Left lung (tissue), 8 donors: ENCODE measurements around the gene ARID5A. TPM values are rescaled to one million over a fixed set of nuclear protein-coding genes. Genes with fewer than 3 reads are reported as not detected.

Source experiments
- polyA plus RNA-seq, 6 donors: library from polyadenylated mRNA; unstranded; fragments of 120-200 nt; gene quantifications; one replicate each; pipeline ENCODE4 v1.2.1, GENCODE V29; 2013; ENCODE audit not compliant: insufficient read length in 6 of 6
- total RNA-seq, 2 donors: library from RNA; stranded (reverse); fragmentation: NEBNext Ultra II Directional; extraction: Animal tissue kit (Norgen Biotek cat#: 25700); gene quantifications; one replicate each; pipeline ENCODE4 v1.2.1, GENCODE V29; 2021
- donor health status: DM: no; HTN: yes; CAD: no.
- donor health status: DM: no; HTN: no; CAD: no.

The ARID5A gene
- total and polyA plus RNA-seq, 8 donors, result 6.6 to 30.9 (median 7.5) TPM

Other genes with a start within 250 kb of the ARID5A start
- 10 to 100 TPM; 82.7 to 96.1 TPM for gene SNRNP200, start 231.2 kb upstream of the ARID5A start, total RNA-seq
- 100 to 1,000 TPM; 184 to 209 (median 197) TPM for gene SNRNP200, start 231.2 kb upstream of the ARID5A start, polyA plus RNA-seq
- gene ITPRIPL1, start 211.4 kb upstream of the ARID5A start, total RNA-seq, result 1 to 10 TPM; 1.3 to 2.3 TPM
- gene ITPRIPL1, start 211.4 kb upstream of the ARID5A start, polyA plus RNA-seq, result 1 to 10 TPM; 4.2 to 6.1 (median 5.4) TPM
- 1 to 10 TPM; 4.4 to 5.7 TPM for gene NCAPH, start 201.0 kb upstream of the ARID5A start, total RNA-seq
- 10 to 100 TPM; 14.0 to 32.7 (median 17.5) TPM for gene NCAPH, start 201.0 kb upstream of the ARID5A start, polyA plus RNA-seq
- gene NEURL3, start 31.4 kb upstream of the ARID5A start, total RNA-seq, result under 1 TPM; 0.18 to 0.23 TPM
- under 1 TPM; 0.18 to 0.62 (median 0.36) TPM for gene NEURL3, start 31.4 kb upstream of the ARID5A start, polyA plus RNA-seq
- gene KANSL3, start 101.6 kb downstream of the ARID5A start, total RNA-seq, result 10 to 100 TPM; 39.9 to 41.2 TPM
- 10 to 100 TPM; 51.8 to 61.5 (median 55.5) TPM for gene KANSL3, start 101.6 kb downstream of the ARID5A start, polyA plus RNA-seq
- under 1 TPM; 0.29 to 0.35 TPM for gene FER1L5, start 106.0 kb downstream of the ARID5A start, total RNA-seq
- gene FER1L5, start 106.0 kb downstream of the ARID5A start, polyA plus RNA-seq, result 1 to 10 TPM in 1 of 6 donors, under 1 TPM in 5; 0.44 to 1.1 (median 0.84) TPM
- 10 to 100 TPM; 18.4 to 23.2 TPM for gene LMAN2L, start 203.3 kb downstream of the ARID5A start, total RNA-seq
- gene LMAN2L, start 203.3 kb downstream of the ARID5A start, polyA plus RNA-seq, result 10 to 100 TPM; 42.7 to 54.7 (median 50.7) TPM
- 10 to 100 TPM; 14.4 to 22.8 TPM for gene CNNM4, start 224.2 kb downstream of the ARID5A start, total RNA-seq
- 10 to 100 TPM; 14.1 to 18.4 (median 16.7) TPM for gene CNNM4, start 224.2 kb downstream of the ARID5A start, polyA plus RNA-seq